Aorta (tissue), 5 donors: ENCODE measurements around the gene STRIP2. TPM values are rescaled to one million over a fixed set of nuclear protein-coding genes. Genes with fewer than 3 reads are reported as not detected.

Experiments
- ATAC-seq: fragments of 200-7000 bp; cut with Tn5 transposase; one replicate; pipeline ENCODE4 v1.9.1; 2022; ENCODE audit warnings: moderate library complexity; ENCODE audit not compliant: low FRiP score
- DNase-seq, 2 donors: peaks; one replicate each; pipeline ENCODE4 v3.0.0-alpha.2; 2020
- H3K27ac ChIP-seq, 2 donors: one replicate each; pipeline ENCODE4 v1.5.1; 2013; ENCODE audit warnings: low read length in 2 of 2, mild to moderate bottlenecking in 2 of 2, moderate library complexity in 2 of 2, control low read depth in 1 of 2, inconsistent platforms in 1 of 2, low read depth in 1 of 2
- H3K27me3 ChIP-seq, 2 donors: one replicate each; pipeline ENCODE4 v1.6.1; 2013; ENCODE audit warnings: control low read depth in 1 of 2, low read length in 1 of 2, mild to moderate bottlenecking in 1 of 2, moderate library complexity in 1 of 2; ENCODE audit not compliant: insufficient read depth in 2 of 2, control insufficient read depth in 1 of 2
- H3K36me3 ChIP-seq, 2 donors: one replicate each; pipeline ENCODE4 v1.6.1; 2013; ENCODE audit warnings: control low read depth in 1 of 2, low read length in 1 of 2, mild to moderate bottlenecking in 1 of 2; ENCODE audit not compliant: insufficient read depth in 2 of 2, control insufficient read depth in 1 of 2
- H3K4me1 ChIP-seq, 2 donors: one replicate each; pipeline ENCODE4 v1.6.1; 2013; ENCODE audit warnings: low read length in 2 of 2, control low read depth in 1 of 2, mild to moderate bottlenecking in 1 of 2, moderate library complexity in 1 of 2; ENCODE audit not compliant: insufficient read depth in 2 of 2, control insufficient read depth in 1 of 2
- H3K4me3 ChIP-seq, 2 donors: one replicate each; pipeline ENCODE4 v1.5.1; 2013; ENCODE audit warnings: low read length in 2 of 2, control low read depth in 1 of 2, mild to moderate bottlenecking in 1 of 2
- H3K9me3 ChIP-seq: one replicate; pipeline ENCODE4 v1.6.1; 2013; ENCODE audit warnings: mild to moderate bottlenecking, low read length; ENCODE audit not compliant: control insufficient read depth
- WGBS, 2 donors: extraction: QIAGEN DNeasy Blood & Tissue Kit; methylation state at CpG; one replicate each; pipeline ENCODE4 v1.1.7; 2013; 5-methylcytosine and 5-hydroxymethylcytosine counted together
- intact Hi-C, 2 donors: fragments of 100-400 bp; cut with DNase I; formaldehyde crosslinking; loops; one replicate each; pipeline versions ENCODE4 v1.14.2 to v1.15.0; 2022
- polyA plus RNA-seq, 2 donors: library from polyadenylated mRNA; stranded (reverse); fragments of 200-250 nt; gene quantifications; one replicate each; pipeline ENCODE4 v1.2.3, GENCODE V29; 2013
- total RNA-seq, 2 donors: library from RNA; stranded (reverse); fragmentation: NEBNext Ultra II Directional; extraction: Animal tissue kit (Norgen Biotek cat#: 25700); gene quantifications; one replicate each; pipeline ENCODE4 v1.2.1, GENCODE V29; 2021
- donor health status: healthy with polysubstance abuse.
- donor health status: Bipolar disorder and iron deficiency.
- donor health status: DM: no; HTN: no; CAD: no.
- donor health status: DM: no; HTN: no; CAD: no.
- donor health status: DM: yes; HTN: yes; CAD: no.

Gene STRIP2
- total and polyA plus RNA-seq, 4 donors = 0.10 to 1.3 (median 0.35) TPM

- no peak overlapping the region for H3K4me3 ChIP-seq
- H3K4me1 ChIP-seq = no peaks in the 10 kb centered on the region
- 55 to 63% methylated on average over 3 of the region's 3 CpGs for WGBS, 2 donors
- H3K27me3 ChIP-seq = no peaks in the 10 kb centered on the region
- H3K27ac ChIP-seq = no peak overlapping the region
- no peaks in the 10 kb centered on the region for H3K36me3 ChIP-seq
- H3K9me3 ChIP-seq = no peaks in the 10 kb centered on the region
- no peak for ATAC-seq
- intact Hi-C loops = loop anchor here in 1 of 2 donors (10.0 kb wide), 1 partner anchor 155 kb away; no protein-coding TSS in a partner anchor
- DNase-seq = no peak
Observed at GRCh38 chr7:129489491-129489890, 55.3 kb downstream of the STRIP2 start.

DNA sequence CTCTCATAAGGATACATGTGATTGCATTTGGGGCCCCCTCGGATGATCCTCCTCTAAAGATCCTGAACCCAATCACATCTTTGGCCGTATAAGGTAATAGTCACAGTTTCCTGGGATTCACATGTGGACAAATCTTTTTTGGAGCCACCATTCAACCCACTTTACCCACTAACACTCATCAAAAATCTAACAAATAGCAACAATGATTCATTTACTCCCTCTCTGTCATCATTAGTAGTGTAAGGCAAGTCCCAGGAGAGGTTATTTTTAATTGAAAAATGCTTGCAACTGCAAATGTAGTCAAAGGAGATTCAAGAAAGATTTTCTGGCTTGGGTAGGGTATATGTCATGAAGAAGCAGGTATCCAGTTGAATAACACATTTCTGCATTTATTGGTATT lies 58.2 kb downstream of the STRIP2 start:
- no peak for DNase-seq
- H3K27me3 ChIP-seq = no peaks in the 10 kb centered on the region
- H3K9me3 ChIP-seq = no peaks in the 10 kb centered on the region
- H3K27ac ChIP-seq = no peak overlapping the region
- WGBS, 2 donors = 77 to 83% methylated on average over 2 of the region's 2 CpGs
- no peaks in the 10 kb centered on the region for H3K36me3 ChIP-seq
- intact Hi-C loops = no loop called here
- ATAC-seq = no peak
- no peak overlapping the region for H3K4me3 ChIP-seq
- H3K4me1 ChIP-seq = no peaks in the 10 kb centered on the region

DNA sequence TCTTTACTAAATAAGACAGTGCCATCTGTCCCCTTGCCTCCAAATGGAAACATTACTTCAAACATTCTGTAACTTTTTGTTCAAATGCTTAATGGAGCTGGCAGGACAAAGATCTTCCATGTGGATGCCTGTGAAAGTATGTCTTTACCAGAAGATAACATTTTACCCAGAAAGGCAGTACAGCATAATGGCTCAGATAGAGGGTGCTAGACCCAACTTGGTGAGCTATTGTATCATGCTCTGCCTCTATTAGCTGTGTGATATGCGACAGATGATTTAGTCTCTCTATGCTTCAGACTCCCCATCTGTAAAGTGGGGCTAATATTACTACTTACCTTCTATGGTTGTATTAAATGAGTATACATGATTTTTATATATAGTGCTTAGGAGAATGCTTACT lies 59.3 kb downstream of the STRIP2 start:
- WGBS, 2 donors = 84 to 86% methylated on average over 1 of the region's 1 CpG
- Histone ChIP-seq H3K27me3 (no peaks in the 10 kb centered on the region), H3K4me3 (no peak overlapping the region), H3K4me1 (no peaks in the 10 kb centered on the region), H3K36me3 (no peaks in the 10 kb centered on the region), H3K27ac (no peak overlapping the region), H3K9me3 (no peaks in the 10 kb centered on the region)
- intact Hi-C loops = no loop called here
- ATAC-seq = no peak
- DNase-seq = no peak

- H3K4me1 ChIP-seq = no peaks in the 10 kb centered on the region
- no peaks in the 10 kb centered on the region for H3K27me3 ChIP-seq
- WGBS, 2 donors = 50 to 57% methylated on average over 5 of the region's 5 CpGs
- no peak overlapping the region for H3K4me3 ChIP-seq
- DNase-seq (no peak), ATAC-seq (no peak)
- no peak overlapping the region for H3K27ac ChIP-seq
- intact Hi-C loops = no loop called here
- no peaks in the 10 kb centered on the region for H3K36me3 ChIP-seq
- H3K9me3 ChIP-seq = no peaks in the 10 kb centered on the region
Observed at GRCh38 chr7:129494041-129494440, 59.8 kb downstream of the STRIP2 start.

DNA sequence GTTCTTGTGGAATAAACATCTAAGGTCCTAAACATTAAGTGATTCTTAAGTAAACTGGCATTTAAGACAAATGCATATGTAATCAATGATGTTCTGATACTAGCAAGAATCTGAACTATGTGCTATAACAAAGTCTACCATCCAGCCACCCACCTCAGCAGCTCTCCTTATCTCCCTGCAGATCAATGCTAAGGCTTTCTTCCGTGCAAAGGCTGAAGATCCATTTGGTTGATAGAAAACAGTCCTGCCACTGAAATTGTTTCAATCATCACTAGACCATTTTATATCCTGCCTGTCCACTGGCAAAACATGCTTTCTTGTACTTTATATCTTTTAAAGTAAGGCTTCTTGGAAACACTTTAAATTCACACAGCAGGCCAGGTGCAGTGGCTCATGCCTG lies 61.8 kb downstream of the STRIP2 start:
- no peaks in the 10 kb centered on the region for H3K4me1 ChIP-seq
- intact Hi-C loops = no loop called here

DNA sequence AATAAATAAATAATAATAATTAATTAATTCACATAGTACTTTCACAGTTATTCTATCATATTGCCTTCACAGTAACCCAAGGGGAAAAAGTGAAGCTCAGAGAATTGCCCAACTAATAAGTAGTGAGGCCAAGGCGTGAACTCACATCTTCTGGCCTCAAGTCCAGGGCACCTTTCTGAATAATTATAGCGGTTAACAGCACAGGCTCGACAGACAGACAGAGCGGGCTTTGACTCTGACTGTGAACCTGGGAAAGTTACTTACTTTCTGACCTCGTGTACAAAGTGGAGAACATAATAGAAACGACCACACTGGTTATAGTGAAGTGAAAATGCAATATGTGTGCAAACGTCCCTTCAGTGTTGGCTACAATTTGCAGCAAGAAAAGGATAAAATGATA lies 62.4 kb downstream of the STRIP2 start:
- no peaks in the 10 kb centered on the region for H3K9me3 ChIP-seq
- no peak for ATAC-seq

More for the DNA sequence above, 61.8 kb downstream of the STRIP2 start:
- no peaks in the 10 kb centered on the region for H3K9me3 ChIP-seq
- no peaks in the 10 kb centered on the region for H3K27me3 ChIP-seq
- ATAC-seq (no peak), DNase-seq (no peak)
- H3K36me3 ChIP-seq = no peaks in the 10 kb centered on the region
- WGBS, 2 donors = 64 to 71% methylated on average over 1 of the region's 1 CpG
- no peak overlapping the region for H3K4me3 ChIP-seq
- H3K27ac ChIP-seq = no peak overlapping the region

DNA sequence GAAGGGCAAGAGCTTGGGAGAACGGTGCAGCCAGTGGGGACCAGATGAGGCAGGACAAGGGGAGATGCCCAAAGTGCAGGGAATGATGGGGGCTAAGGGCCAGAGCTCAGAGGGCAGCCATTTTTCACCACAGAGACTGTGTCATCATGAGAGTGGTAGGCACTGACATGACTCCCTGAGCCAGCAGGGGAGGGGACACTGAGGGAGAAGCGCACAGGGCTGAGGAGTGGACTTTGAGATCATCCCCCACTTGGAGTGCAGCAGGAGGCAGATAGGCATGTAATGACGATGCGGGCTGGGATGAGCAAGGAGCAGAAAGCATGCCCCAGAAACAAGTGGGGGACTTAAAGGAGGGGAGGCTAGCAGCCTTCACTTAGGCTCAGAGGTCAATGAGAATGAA lies 62.9 kb downstream of the STRIP2 start:
- DNase-seq (no peak), ATAC-seq (no peak)
- intact Hi-C loops = no loop called here
- Histone ChIP-seq H3K36me3 (no peaks in the 10 kb centered on the region), H3K4me1 (no peaks in the 10 kb centered on the region), H3K4me3 (no peak overlapping the region), H3K27ac (no peak overlapping the region), H3K27me3 (no peaks in the 10 kb centered on the region), H3K9me3 (no peaks in the 10 kb centered on the region)
- WGBS, 2 donors = 88 to 90% methylated on average over 4 of the region's 4 CpGs

More for the DNA sequence above, 62.4 kb downstream of the STRIP2 start:
- Histone ChIP-seq H3K4me3 (no peak overlapping the region), H3K36me3 (no peaks in the 10 kb centered on the region), H3K27ac (no peak overlapping the region), H3K4me1 (no peaks in the 10 kb centered on the region), H3K27me3 (no peaks in the 10 kb centered on the region)
- WGBS, 2 donors = 71 to 81% methylated on average over 7 of the region's 7 CpGs
- intact Hi-C loops = no loop called here
- DNase-seq = no peak

GRCh38 chr7:129498021-129498420 lies 63.8 kb downstream of the STRIP2 start:
- ATAC-seq (no peak), DNase-seq (no peak)
- intact Hi-C loops = no loop called here
- H3K4me3 ChIP-seq = no peak overlapping the region
- H3K4me1 ChIP-seq = no peaks in the 10 kb centered on the region
- H3K36me3 ChIP-seq = no peaks in the 10 kb centered on the region
- no peak overlapping the region for H3K27ac ChIP-seq
- H3K27me3 ChIP-seq = no peaks in the 10 kb centered on the region
- no peaks in the 10 kb centered on the region for H3K9me3 ChIP-seq
- 95 to 98% methylated on average over 1 of the region's 1 CpG for WGBS, 2 donors

- H3K9me3 ChIP-seq = no peaks in the 10 kb centered on the region
- no peak for DNase-seq
- WGBS, 2 donors = 85 to 88% methylated on average over 6 of the region's 6 CpGs
- H3K4me1 ChIP-seq = no peaks in the 10 kb centered on the region
- H3K4me3 ChIP-seq = no peak overlapping the region
- H3K27ac ChIP-seq = no peak overlapping the region
- H3K27me3 ChIP-seq = no peaks in the 10 kb centered on the region
- no peaks in the 10 kb centered on the region for H3K36me3 ChIP-seq
- intact Hi-C loops = no loop called here
- no peak for ATAC-seq
Observed at GRCh38 chr7:129499999-129500398, 65.8 kb downstream of the STRIP2 start.
